Esophagus muscularis mucosa (tissue), 4 donors: ENCODE measurements around the gene DCAF4. TPM values are rescaled to one million over a fixed set of nuclear protein-coding genes. Genes with fewer than 3 reads are reported as not detected.
"Not testable (repeated sequence)": the region's sequence is repeated elsewhere in the genome, so short reads cannot be mapped to it uniquely, and the experiment has no call there.

Source experiments
- DNase-seq: peaks from one replicate; pipeline ENCODE4 v3.0.0-alpha.2; 2017; ENCODE audit errors: extremely low spot score
- H3K27ac ChIP-seq, 4 donors: fragments of 200-600 bp; sonication (generic); replicated peaks in 1 of 4; 1 replicate in 3 of 4; 2 replicates in 1 of 4; pipeline ENCODE4 v1.5.1; 2016 to 2019; ENCODE audit warnings: mild to moderate bottlenecking in 1 of 4
- H3K27me3 ChIP-seq, 4 donors: fragments of 200-600 bp; sonication (generic); one replicate each; pipeline versions ENCODE4 v1.5.1 to v1.6.0; 2016 to 2019
- H3K36me3 ChIP-seq, 4 donors: fragments of 200-600 bp; sonication (generic); one replicate each; pipeline ENCODE4 v1.5.1; 2016 to 2019
- H3K4me1 ChIP-seq, 4 donors: fragments of 200-600 bp; sonication (generic); one replicate each; pipeline ENCODE4 v1.5.1; 2016 to 2019
- H3K4me3 ChIP-seq, 4 donors: fragments of 200-600 bp; sonication (generic); 1 replicate in 2 of 4; 2 replicates in 2 of 4; pipeline ENCODE4 v1.5.1; 2016 to 2019; ENCODE audit warnings: mild to moderate bottlenecking in 4 of 4, moderate library complexity in 1 of 4
- H3K9me3 ChIP-seq, 4 donors: fragments of 200-600 bp; sonication (generic); 1 replicate in 3 of 4; 2 replicates in 1 of 4; pipeline ENCODE4 v1.5.1; 2016 to 2019
- CTCF ChIP-seq, 3 experiments: fragments of 200-600 bp in 2 of 3; fragments of 450-650 bp in 1 of 3; sonication (generic) in 2 of 3; IDR thresholded peaks; one replicate each; pipeline ENCODE4 v1.5.1; 2017 to 2019; ENCODE audit warnings: antibody characterized with exemption in 3 of 3, mild to moderate bottlenecking in 2 of 3, moderate library complexity in 1 of 3
- EP300 ChIP-seq: sonication (generic); formaldehyde crosslinking; IDR thresholded peaks from one replicate; pipeline ENCODE4 v1.6.1; 2017; ENCODE audit warnings: antibody characterized with exemption
- POLR2A ChIP-seq: fragments of 450-650 bp; IDR thresholded peaks from one replicate; pipeline ENCODE4 v1.6.1; 2017; ENCODE audit warnings: antibody characterized with exemption, moderate library complexity, mild to moderate bottlenecking, low read depth
- POLR2AphosphoS5 ChIP-seq, 2 donors: sonication (generic); formaldehyde crosslinking; IDR thresholded peaks; one replicate each; pipeline ENCODE4 v1.6.1; 2017; ENCODE audit warnings: antibody characterized with exemption in 2 of 2
- WGBS: methylation state at CpG from one replicate; pipeline ENCODE4 v1.1.5; 2018; 5-methylcytosine and 5-hydroxymethylcytosine counted together
- intact Hi-C: fragments of 100-400 bp; cut with DNase I; formaldehyde crosslinking; loops from one replicate; pipeline ENCODE4 v1.15.1; 2023
- total RNA-seq, 4 donors: library from RNA; depleted of rRNA; stranded (reverse); fragments of >200 nt; gene quantifications; one replicate each; pipeline versions ENCODE4 v1.1.0 to v1.2.1, GENCODE V29; 2016

The DCAF4 gene
- total RNA-seq, 4 donors from 2014 or later, result 10.9 to 18.7 (median 14.7) TPM

GRCh38 chr14:72996916-72997315, 70.7 kb downstream of the DCAF4 start:
- Histone ChIP-seq H3K4me1 (peaks cover 0 to 5% (median 2%) of the 10 kb centered on the region in 4 donors), H3K36me3 (peaks cover 33 to 65% (median 61%) of the 10 kb centered on the region in 4 donors), H3K9me3 (no peaks in the 10 kb centered on the region), H3K27me3 (no peaks in the 10 kb centered on the region), H3K4me3 (no peak overlapping the region), H3K27ac (no peak overlapping the region)
- TF ChIP-seq CTCF (IDR thresholded peaks at IDR 0.05), result no peak
- TF ChIP-seq POLR2A, result no peak
- TF ChIP-seq POLR2AphosphoS5 (IDR thresholded peaks at IDR 0.05), result no peak
- TF ChIP-seq EP300, result no peak
- WGBS, result 76% methylated on average over 6 of the region's 6 CpGs
- no peak for DNase-seq
- intact Hi-C loops, result no loop called here

DNA sequence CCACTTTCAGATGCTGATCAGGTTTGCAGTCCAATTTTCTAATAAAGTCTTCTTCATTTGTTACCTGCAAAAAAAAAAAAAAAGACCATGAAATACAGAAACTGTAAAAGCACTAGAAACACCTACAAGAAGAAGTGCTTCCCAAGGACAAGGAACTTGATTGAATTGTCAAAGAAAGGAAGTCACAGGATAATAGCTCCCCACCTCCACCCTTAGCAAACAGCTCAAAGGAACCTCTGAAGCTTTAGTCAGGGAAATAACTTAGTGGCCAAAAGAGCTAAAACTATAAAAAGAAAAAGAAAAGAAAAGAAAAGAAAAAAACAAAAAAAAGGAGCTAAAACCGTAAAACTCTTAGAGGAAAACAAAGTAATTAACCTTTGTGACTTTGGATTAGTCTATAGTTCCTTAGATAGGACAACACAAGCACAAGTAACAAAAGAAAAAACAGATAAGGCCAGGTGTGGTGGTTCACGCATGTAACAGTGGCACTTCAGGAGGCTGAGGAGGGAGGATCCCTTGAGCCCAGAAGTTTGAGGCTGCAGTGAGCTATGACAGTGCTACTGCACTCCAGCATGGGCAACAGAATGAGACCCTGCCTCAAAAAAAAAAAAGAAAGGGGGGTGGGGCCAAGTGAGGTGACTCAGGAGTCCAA, 72.1 kb downstream of the DCAF4 start:
- DNase-seq, result no peak
- Histone ChIP-seq H3K27ac (no peak overlapping the region), H3K9me3 (no peaks in the 10 kb centered on the region), H3K4me3 (no peak overlapping the region), H3K27me3 (no peaks in the 10 kb centered on the region), H3K4me1 (peaks cover 7 to 17% (median 12%) of the 10 kb centered on the region in 4 donors), H3K36me3 (peaks cover 20 to 50% (median 46%) of the 10 kb centered on the region in 4 donors)
- no peak for TF ChIP-seq EP300
- 95% methylated on average over 2 of the region's 2 CpGs for WGBS
- intact Hi-C loops, result no loop called here

- 86% methylated on average over 4 of the region's 4 CpGs for WGBS
- Histone ChIP-seq H3K27ac (no peak overlapping the region), H3K36me3 (peaks cover 20 to 51% (median 44%) of the 10 kb centered on the region in 4 donors), H3K4me1 (peaks cover 9 to 17% (median 14%) of the 10 kb centered on the region in 4 donors), H3K4me3 (no peak overlapping the region), H3K27me3 (no peaks in the 10 kb centered on the region), H3K9me3 (no peaks in the 10 kb centered on the region)
- intact Hi-C loops, result no loop called here
- DNase-seq, result no peak
- TF ChIP-seq EP300 (no peak), POLR2AphosphoS5 (IDR thresholded peaks at IDR 0.05) (no peak), CTCF (IDR thresholded peaks at IDR 0.05) (no peak), POLR2A (no peak)
Measured at GRCh38 chr14:72999316-72999715, 73.1 kb downstream of the DCAF4 start.

- peaks cover 18 to 43% (median 37%) of the 10 kb centered on the region in 4 donors for H3K36me3 ChIP-seq
Measured at GRCh38 chr14:73000073-73000472, 73.8 kb downstream of the DCAF4 start.

DNA sequence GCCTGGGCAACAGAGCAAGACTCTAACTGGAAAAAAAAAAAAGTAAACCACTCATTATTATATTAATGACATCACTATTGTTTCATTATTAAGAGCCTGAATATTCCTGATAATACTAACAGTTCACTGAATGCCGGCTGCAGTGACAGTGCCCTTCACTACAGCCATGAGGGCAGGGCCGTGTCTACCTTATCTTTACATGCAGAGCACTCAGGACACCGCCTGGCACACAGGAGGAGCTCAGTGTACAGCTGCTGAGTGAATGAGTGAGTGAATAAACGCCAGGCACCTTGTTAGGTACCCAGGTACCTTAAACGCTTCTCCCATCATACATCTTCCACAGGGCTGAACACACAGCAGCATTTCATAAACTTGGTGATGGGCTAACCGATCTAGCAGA, 77.4 kb downstream of the DCAF4 start:
- no peak overlapping the region for H3K27ac ChIP-seq
- no peaks in the 10 kb centered on the region for H3K9me3 ChIP-seq
- H3K4me3 ChIP-seq, result no peak overlapping the region
- intact Hi-C loops, result no loop called here
- no peak for DNase-seq
- WGBS, result 96% methylated on average over 6 of the region's 6 CpGs
- no peaks in the 10 kb centered on the region for H3K27me3 ChIP-seq
- H3K4me1 ChIP-seq, result peaks cover 28 to 36% (median 30%) of the 10 kb centered on the region in 4 donors
- TF ChIP-seq EP300, result no peak
- peaks cover 0 to 19% (median 13%) of the 10 kb centered on the region in 4 donors for H3K36me3 ChIP-seq

More at GRCh38 chr14:73000073-73000472, 73.8 kb downstream of the DCAF4 start:
- Histone ChIP-seq H3K27ac (no peak overlapping the region), H3K27me3 (no peaks in the 10 kb centered on the region), H3K4me1 (peaks cover 9 to 17% (median 15%) of the 10 kb centered on the region in 4 donors), H3K9me3 (no peaks in the 10 kb centered on the region), H3K4me3 (no peak overlapping the region)
- intact Hi-C loops, result no loop called here
- 88% methylated on average over 2 of the region's 2 CpGs for WGBS
- DNase-seq, result no peak
- no peak for TF ChIP-seq POLR2AphosphoS5 (IDR thresholded peaks at IDR 0.05)
- no peak for TF ChIP-seq POLR2A
- no peak for TF ChIP-seq CTCF (IDR thresholded peaks at IDR 0.05)
- no peak for TF ChIP-seq EP300

GRCh38 chr14:73004641-73005040, 78.4 kb downstream of the DCAF4 start:
- H3K27ac ChIP-seq, H3K27me3 ChIP-seq, DNase-seq, H3K4me3 ChIP-seq, H3K9me3 ChIP-seq, intact Hi-C loops: not testable (repeated sequence)
- 95% methylated on average over 9 of the region's 9 CpGs for WGBS
- peaks cover 0 to 18% (median 8%) of the 10 kb centered on the region in 4 donors for H3K36me3 ChIP-seq
- H3K4me1 ChIP-seq, result peaks cover 30 to 46% (median 40%) of the 10 kb centered on the region in 4 donors
